Measurements from ENCODE around the gene DNAJC16. TPM values are rescaled to one million over a fixed set of nuclear protein-coding genes. Genes with fewer than 3 reads are reported as not detected.
"Not testable (repeated sequence)": the region's sequence is repeated elsewhere in the genome, so short reads cannot be mapped to it uniquely, and the experiment has no call there.

The DNAJC16 gene
- total RNA-seq, 5 donors from 2014 or later (not counting 1 experiment from before 2014, with no cell fraction given), result 16.5 to 27.0 (median 22.4) TPM

DNA sequence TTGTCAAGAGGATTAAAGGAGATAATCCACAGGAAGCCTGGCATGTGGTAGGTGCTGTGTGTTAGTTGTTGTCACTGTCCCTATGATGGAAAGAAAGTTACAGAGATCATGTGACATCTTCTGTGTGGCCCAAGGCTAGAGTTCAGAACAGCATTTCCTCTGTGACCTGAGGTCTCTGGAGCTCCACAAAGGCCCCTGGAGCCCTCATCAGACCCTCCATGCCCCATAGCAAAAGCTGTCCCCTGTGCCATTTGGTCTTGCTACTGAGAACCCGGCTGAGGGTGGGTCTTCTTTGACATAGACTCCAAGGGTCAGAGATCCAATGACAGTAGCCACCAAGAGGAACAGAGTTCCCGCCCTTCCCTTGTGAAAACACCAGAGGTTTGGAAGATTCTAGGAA, 42.7 kb upstream of the DNAJC16 start:
- Histone ChIP-seq H3K36me3 (ENCODE audit: control insufficient read depth in 2 of 2, extremely low read depth in 1 of 2, insufficient read depth in 1 of 2, low read length in 1 of 2) (no peaks in the 10 kb centered on the region), H3K4me1 (ENCODE audit: control insufficient read depth in 1 of 2, extremely low read depth in 1 of 2, insufficient read depth in 2 of 2, low read length in 2 of 2) (no peaks in the 10 kb centered on the region), H3K27me3 (replicated peaks in 1 of 2; ENCODE audit: control insufficient read depth in 2 of 2, extremely low read depth in 1 of 2, insufficient read depth in 2 of 2, low read length in 1 of 2) (no peaks in the 10 kb centered on the region), H3K27ac (ENCODE audit: low read length) (no peak overlapping the region), H3K4me3 (ENCODE audit: control insufficient read depth in 1 of 2, extremely low read depth in 1 of 2, low read length in 1 of 2) (no peak overlapping the region), H3K9me3 (no peaks in the 10 kb centered on the region)
- peaks cover 19% of the 10 kb centered on the region for H3K36me3 Mint-ChIP-seq
- H3K9me3 Mint-ChIP-seq, result no peaks in the 10 kb centered on the region
- no peak overlapping the region for H3K4me3 Mint-ChIP-seq
- no CpG with 5 or more reads among the region's 2 CpGs for WGBS (ENCODE audit: insufficient coverage)
- H3K4me1 Mint-ChIP-seq, result no peaks in the 10 kb centered on the region
- H3K27ac Mint-ChIP-seq, result no peak overlapping the region
- no peak for DNase-seq
- no peaks in the 10 kb centered on the region for H3K27me3 Mint-ChIP-seq
- POLR2A ChIA-PET, result no interaction called here
- CTCF ChIA-PET, result no interaction called here
- no peak for ATAC-seq (replicated peaks in 1 of 4)

- H3K9me3 Mint-ChIP-seq; H3K27me3 Mint-ChIP-seq; CTCF ChIA-PET; H3K27me3 ChIP-seq (replicated peaks in 1 of 2; ENCODE audit: control insufficient read depth in 2 of 2, extremely low read depth in 1 of 2, insufficient read depth in 2 of 2, low read length in 1 of 2); ATAC-seq (replicated peaks in 1 of 4); H3K9me3 ChIP-seq; POLR2A ChIA-PET; H3K36me3 ChIP-seq (ENCODE audit: control insufficient read depth in 2 of 2, extremely low read depth in 1 of 2, insufficient read depth in 1 of 2, low read length in 1 of 2); H3K4me1 ChIP-seq (ENCODE audit: control insufficient read depth in 1 of 2, extremely low read depth in 1 of 2, insufficient read depth in 2 of 2, low read length in 2 of 2); H3K27ac Mint-ChIP-seq; H3K27ac ChIP-seq (ENCODE audit: low read length); H3K4me1 Mint-ChIP-seq; H3K4me3 ChIP-seq (ENCODE audit: control insufficient read depth in 1 of 2, extremely low read depth in 1 of 2, low read length in 1 of 2); H3K4me3 Mint-ChIP-seq; DNase-seq: not testable (repeated sequence)
- peaks cover 24% of the 10 kb centered on the region for H3K36me3 Mint-ChIP-seq
- WGBS (ENCODE audit: insufficient coverage), result no CpG with 5 or more reads among the region's 6 CpGs
Measured at GRCh38 chr1:15484443-15484842, 42.2 kb upstream of the DNAJC16 start.

GRCh38 chr1:15485636-15486035, 41.0 kb upstream of the DNAJC16 start:
- Mint-ChIP-seq H3K36me3 (peaks cover 29% of the 10 kb centered on the region), H3K27me3 (no peaks in the 10 kb centered on the region), H3K9me3 (no peaks in the 10 kb centered on the region), H3K4me3 (no peak overlapping the region), H3K27ac (no peak overlapping the region), H3K4me1 (no peaks in the 10 kb centered on the region)
- no peaks in the 10 kb centered on the region for H3K27me3 ChIP-seq (replicated peaks in 1 of 2; ENCODE audit: control insufficient read depth in 2 of 2, extremely low read depth in 1 of 2, insufficient read depth in 2 of 2, low read length in 1 of 2)
- DNase-seq (no peak), ATAC-seq (replicated peaks in 1 of 4) (no peak)
- no peaks in the 10 kb centered on the region for H3K4me1 ChIP-seq (ENCODE audit: control insufficient read depth in 1 of 2, extremely low read depth in 1 of 2, insufficient read depth in 2 of 2, low read length in 2 of 2)
- ChIA-PET CTCF (no interaction called here), POLR2A (no interaction called here)
- no peak overlapping the region for H3K27ac ChIP-seq (ENCODE audit: low read length)
- no peaks in the 10 kb centered on the region for H3K9me3 ChIP-seq
- H3K4me3 ChIP-seq (ENCODE audit: control insufficient read depth in 1 of 2, extremely low read depth in 1 of 2, low read length in 1 of 2), result no peak overlapping the region
- no peaks in the 10 kb centered on the region for H3K36me3 ChIP-seq (ENCODE audit: control insufficient read depth in 2 of 2, extremely low read depth in 1 of 2, insufficient read depth in 1 of 2, low read length in 1 of 2)
- WGBS (ENCODE audit: insufficient coverage), result 92% methylated on average over 2 of the region's 6 CpGs

DNA sequence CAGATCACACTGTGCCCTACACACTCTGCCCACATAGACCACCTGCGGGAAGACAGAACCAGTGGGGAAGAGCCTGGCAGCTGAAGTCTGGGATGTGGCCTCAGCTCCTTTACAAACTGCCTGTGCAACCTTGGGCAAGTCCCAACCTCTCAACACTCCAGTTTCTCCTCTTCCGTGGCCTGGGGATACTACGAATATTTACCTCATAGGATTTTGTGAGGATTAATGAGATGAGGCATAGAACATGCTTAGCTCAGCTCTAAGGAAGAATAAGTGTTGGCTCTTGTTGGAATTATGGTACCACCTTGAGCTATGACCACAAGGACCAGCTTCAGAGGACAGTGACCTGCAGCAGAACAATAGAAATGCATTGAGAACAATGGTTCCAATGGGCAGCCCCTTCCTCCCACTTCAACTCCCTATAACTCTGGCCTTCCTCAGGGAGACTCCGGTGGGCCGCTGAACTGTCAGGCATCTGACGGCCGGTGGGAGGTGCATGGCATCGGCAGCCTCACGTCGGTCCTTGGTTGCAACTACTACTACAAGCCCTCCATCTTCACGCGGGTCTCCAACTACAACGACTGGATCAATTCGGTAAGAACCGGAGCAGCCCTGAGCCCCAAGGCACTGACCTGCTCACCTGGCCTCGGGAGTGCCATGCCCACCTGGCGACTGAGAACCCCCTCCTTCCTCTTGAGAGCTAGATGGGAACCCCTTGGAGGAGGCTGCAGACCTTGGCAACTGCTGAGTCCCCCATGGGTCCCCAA, 39.6 kb upstream of the DNAJC16 start:
- CTCF ChIA-PET; H3K27me3 ChIP-seq (replicated peaks in 1 of 2; ENCODE audit: control insufficient read depth in 2 of 2, extremely low read depth in 1 of 2, insufficient read depth in 2 of 2, low read length in 1 of 2); H3K4me1 ChIP-seq (ENCODE audit: control insufficient read depth in 1 of 2, extremely low read depth in 1 of 2, insufficient read depth in 2 of 2, low read length in 2 of 2); H3K4me3 Mint-ChIP-seq; H3K4me1 Mint-ChIP-seq; ATAC-seq (replicated peaks in 1 of 4); DNase-seq; H3K9me3 ChIP-seq; POLR2A ChIA-PET; H3K27me3 Mint-ChIP-seq; H3K36me3 ChIP-seq (ENCODE audit: control insufficient read depth in 2 of 2, extremely low read depth in 1 of 2, insufficient read depth in 1 of 2, low read length in 1 of 2); H3K27ac Mint-ChIP-seq; H3K9me3 Mint-ChIP-seq; H3K27ac ChIP-seq (ENCODE audit: low read length); H3K4me3 ChIP-seq (ENCODE audit: control insufficient read depth in 1 of 2, extremely low read depth in 1 of 2, low read length in 1 of 2): not testable (repeated sequence)
- 100% methylated on average over 5 of the region's 17 CpGs for WGBS (ENCODE audit: insufficient coverage)
- H3K36me3 Mint-ChIP-seq, result peaks cover 33% of the 10 kb centered on the region

GRCh38 chr1:15488371-15488770, 38.3 kb upstream of the DNAJC16 start:
- peaks cover 5 to 7% of the 10 kb centered on the region in 2 donors for H3K36me3 ChIP-seq (ENCODE audit: control insufficient read depth in 2 of 2, extremely low read depth in 1 of 2, insufficient read depth in 1 of 2, low read length in 1 of 2)
- no peak overlapping the region for H3K4me3 ChIP-seq (ENCODE audit: control insufficient read depth in 1 of 2, extremely low read depth in 1 of 2, low read length in 1 of 2)
- Mint-ChIP-seq H3K4me3 (no peak overlapping the region), H3K36me3 (peaks cover 43% of the 10 kb centered on the region), H3K27me3 (no peaks in the 10 kb centered on the region), H3K27ac (no peak overlapping the region), H3K4me1 (peaks cover 0 to 3% (median 0%) of the 10 kb centered on the region in 3 donors), H3K9me3 (no peaks in the 10 kb centered on the region)
- DNase-seq (no peak), ATAC-seq (replicated peaks in 1 of 4) (no peak)
- WGBS (ENCODE audit: insufficient coverage), result 70% methylated on average over 2 of the region's 3 CpGs
- no peak overlapping the region for H3K27ac ChIP-seq (ENCODE audit: low read length)
- CTCF ChIA-PET, result no interaction called here
- POLR2A ChIA-PET, result no interaction called here
- H3K9me3 ChIP-seq, result no peaks in the 10 kb centered on the region
- no peaks in the 10 kb centered on the region for H3K4me1 ChIP-seq (ENCODE audit: control insufficient read depth in 1 of 2, extremely low read depth in 1 of 2, insufficient read depth in 2 of 2, low read length in 2 of 2)
- H3K27me3 ChIP-seq (replicated peaks in 1 of 2; ENCODE audit: control insufficient read depth in 2 of 2, extremely low read depth in 1 of 2, insufficient read depth in 2 of 2, low read length in 1 of 2), result no peaks in the 10 kb centered on the region

DNA sequence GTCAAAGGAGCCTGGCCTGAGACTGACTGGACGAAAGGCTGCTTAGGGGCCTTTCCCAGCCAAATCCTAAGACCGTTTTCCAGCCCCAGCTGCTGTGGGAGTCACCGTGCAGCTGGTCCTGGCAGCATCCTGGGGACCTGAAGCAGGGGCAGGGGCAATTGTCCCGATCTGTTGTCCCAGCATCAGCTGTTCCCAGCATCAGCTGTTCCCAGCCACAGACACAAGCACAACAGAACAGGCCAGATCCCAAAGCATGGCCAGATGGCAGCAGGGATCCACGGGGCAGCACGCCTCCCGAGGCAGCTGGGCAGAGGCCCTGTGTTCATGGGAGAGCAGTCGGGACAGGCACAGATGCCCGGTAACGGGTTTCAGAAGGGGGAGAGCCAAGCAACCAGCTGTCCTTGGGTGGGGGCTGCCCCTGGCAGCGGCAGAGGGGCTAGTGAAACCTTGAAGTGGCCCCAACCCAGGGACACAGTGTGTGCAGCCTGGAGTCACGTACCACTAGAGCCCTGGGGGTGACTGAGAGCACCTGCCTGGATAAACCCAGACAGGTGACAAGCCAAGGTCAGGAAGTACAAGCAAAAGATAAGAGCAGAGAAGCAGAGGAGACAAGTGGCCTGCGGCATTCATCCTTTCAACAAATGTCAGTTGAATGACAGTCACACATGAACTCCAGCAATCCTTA, 37.5 kb upstream of the DNAJC16 start:
- peaks cover 0 to 3% (median 0%) of the 10 kb centered on the region in 3 donors for H3K4me1 Mint-ChIP-seq
- no peaks in the 10 kb centered on the region for H3K9me3 Mint-ChIP-seq
- ChIA-PET POLR2A (no interaction called here), CTCF (no interaction called here)
- Histone ChIP-seq H3K4me3 (ENCODE audit: control insufficient read depth in 1 of 2, extremely low read depth in 1 of 2, low read length in 1 of 2) (no peak overlapping the region), H3K4me1 (ENCODE audit: control insufficient read depth in 1 of 2, extremely low read depth in 1 of 2, insufficient read depth in 2 of 2, low read length in 2 of 2) (no peaks in the 10 kb centered on the region), H3K27ac (ENCODE audit: low read length) (no peak overlapping the region), H3K9me3 (no peaks in the 10 kb centered on the region), H3K36me3 (ENCODE audit: control insufficient read depth in 2 of 2, extremely low read depth in 1 of 2, insufficient read depth in 1 of 2, low read length in 1 of 2) (peaks cover 5 to 12% of the 10 kb centered on the region in 2 donors), H3K27me3 (replicated peaks in 1 of 2; ENCODE audit: control insufficient read depth in 2 of 2, extremely low read depth in 1 of 2, insufficient read depth in 2 of 2, low read length in 1 of 2) (no peaks in the 10 kb centered on the region)
- DNase-seq (no peak), ATAC-seq (replicated peaks in 1 of 4) (no peak)
- 86% methylated on average over 12 of the region's 13 CpGs for whole genome bisulfite sequencing (ENCODE audit: insufficient coverage)
- no peak overlapping the region for H3K27ac Mint-ChIP-seq
- H3K36me3 Mint-ChIP-seq, result peaks cover 46% of the 10 kb centered on the region
- no peak overlapping the region for H3K4me3 Mint-ChIP-seq
- no peaks in the 10 kb centered on the region for H3K27me3 Mint-ChIP-seq
